HUES6 (cell line): ENCODE data around the gene SH2B2.
A peak's percentile ranks its signal among the peaks of the same experiment; 100 is the strongest.

Experiments used
- H3K27ac ChIP-seq: 2 replicates; pipeline ENCODE4 v1.7.0; 2013; ENCODE audit warnings: low read depth, mild to moderate bottlenecking, low read length, inconsistent platforms
- H3K27me3 ChIP-seq: 2 replicates; pipeline ENCODE4 v1.6.1; 2013; ENCODE audit warnings: low read length; ENCODE audit not compliant: control insufficient read depth, insufficient read depth
- H3K36me3 ChIP-seq: 2 replicates; pipeline ENCODE4 v1.6.1; 2013; ENCODE audit warnings: low read length; ENCODE audit not compliant: control insufficient read depth, insufficient read depth
- H3K4me1 ChIP-seq: 2 replicates; pipeline ENCODE4 v1.6.1; 2013; ENCODE audit warnings: low read length; ENCODE audit not compliant: control insufficient read depth, insufficient read depth
- H3K4me3 ChIP-seq: 2 replicates; pipeline ENCODE4 v1.5.1; 2013; ENCODE audit warnings: low read depth, low read length
- H3K9ac ChIP-seq: one replicate; pipeline ENCODE4 v1.6.1; 2013; ENCODE audit warnings: mild to moderate bottlenecking, low read length
- H3K9me3 ChIP-seq: 2 replicates; pipeline ENCODE4 v1.6.1; 2013; ENCODE audit warnings: low read depth, low read length; ENCODE audit not compliant: control insufficient read depth, insufficient read depth

SH2B2 gene

DNA sequence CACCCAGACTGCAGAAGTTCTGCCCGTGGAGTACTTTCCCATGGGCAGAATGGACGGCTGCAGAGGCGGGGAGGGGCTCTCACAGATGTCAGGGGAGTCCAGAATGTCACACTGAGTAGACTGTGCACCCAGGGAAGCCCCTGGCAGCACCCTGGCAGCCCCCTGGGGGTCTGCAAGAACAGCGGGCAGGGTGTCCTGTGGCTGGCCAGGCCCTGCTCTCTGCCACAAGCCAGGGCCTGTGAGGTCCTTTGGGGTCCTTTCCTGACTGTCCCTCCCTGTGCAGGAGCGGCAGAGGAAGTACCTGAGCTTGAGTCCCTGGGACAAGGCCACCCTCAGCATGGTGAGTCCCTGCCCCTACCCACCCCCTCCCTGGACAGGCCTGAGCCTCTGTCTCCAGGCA is 6.1 kb upstream of the SH2B2 start:
- no peak overlapping the region for H3K9ac ChIP-seq

DNA sequence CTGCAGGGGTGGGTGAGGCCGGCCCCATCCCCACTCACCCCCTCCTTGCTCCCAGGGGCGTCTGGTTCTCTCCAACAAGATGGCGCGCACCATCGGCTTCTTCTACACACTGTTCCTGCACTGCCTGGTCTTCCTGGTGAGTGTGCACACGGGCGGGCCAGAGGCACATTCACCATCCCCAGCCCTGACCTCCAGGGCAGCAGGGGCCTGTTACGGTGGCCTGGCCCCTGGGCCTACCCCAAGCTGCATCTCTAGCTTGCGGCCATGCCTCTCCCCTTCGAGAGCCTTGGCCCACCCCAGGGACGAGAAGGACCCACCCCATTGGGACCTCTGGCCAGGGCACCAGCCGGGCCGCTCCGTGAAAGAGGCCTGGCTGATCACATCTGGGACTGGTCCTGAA is 4.9 kb upstream of the SH2B2 start:
- Histone ChIP-seq H3K4me1 (peaks cover 18% of the 10 kb centered on the region), H3K9me3 (no peaks in the 10 kb centered on the region), H3K27me3 (peaks cover 14% of the 10 kb centered on the region; the same call in 1 of the 2 replicates), H3K9ac (no peak overlapping the region), H3K27ac (no peak overlapping the region), H3K4me3 (no peak overlapping the region), H3K36me3 (no peaks in the 10 kb centered on the region)

More for the DNA sequence above, 6.1 kb upstream of the SH2B2 start:
- H3K27ac ChIP-seq, result no peak overlapping the region
- peaks cover 10% of the 10 kb centered on the region for H3K4me1 ChIP-seq
- no peaks in the 10 kb centered on the region for H3K9me3 ChIP-seq
- H3K36me3 ChIP-seq, result no peaks in the 10 kb centered on the region
- H3K27me3 ChIP-seq, result peaks cover 8% of the 10 kb centered on the region; the same call in 1 of the 2 replicates
- no peak overlapping the region for H3K4me3 ChIP-seq

DNA sequence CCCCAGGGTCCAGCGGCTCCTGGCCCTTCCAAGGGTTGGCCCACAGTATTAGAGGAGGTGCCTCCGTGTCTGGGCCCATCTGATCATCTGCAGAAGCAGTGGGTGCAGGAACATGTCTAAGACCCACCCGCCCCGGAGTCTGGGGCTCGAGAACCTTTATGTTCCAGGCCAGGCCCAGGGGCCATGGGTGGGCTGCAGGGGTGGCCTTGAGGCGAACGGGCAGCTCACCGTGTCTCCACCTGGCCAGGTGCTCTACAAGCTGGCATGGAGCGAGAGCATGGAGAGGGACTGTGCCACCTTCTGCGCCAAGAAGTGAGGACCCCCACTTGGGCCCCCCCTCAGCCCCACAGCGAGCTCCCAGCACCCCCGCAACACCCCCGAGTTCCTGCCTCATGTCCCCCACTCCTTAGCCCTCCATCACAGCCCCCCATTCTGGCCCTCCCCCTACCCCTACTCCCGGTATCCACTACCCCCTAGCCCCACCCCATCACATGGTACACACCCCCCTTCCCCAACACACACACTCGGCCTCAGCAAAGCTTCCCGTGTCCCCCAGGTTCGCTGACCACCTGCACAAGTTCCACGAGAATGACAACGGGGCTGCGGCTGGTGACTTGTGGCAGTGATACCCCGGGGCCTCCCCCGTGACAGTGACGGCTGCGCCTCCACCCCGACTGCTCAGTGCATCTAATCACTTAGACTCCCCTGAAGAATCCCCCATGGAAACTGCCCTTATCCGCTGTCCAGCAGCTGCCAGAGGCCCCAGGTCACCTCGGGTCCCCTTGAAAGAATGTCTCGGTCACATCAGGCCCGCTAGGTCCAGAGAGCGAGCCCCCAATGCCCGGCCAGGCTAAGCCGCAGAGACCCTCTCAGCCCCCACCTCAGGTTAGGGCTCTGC is 4.0 kb upstream of the SH2B2 start:
- no peak overlapping the region for H3K9ac ChIP-seq
- H3K27ac ChIP-seq, result no peak overlapping the region
- H3K36me3 ChIP-seq, result no peaks in the 10 kb centered on the region
- H3K4me3 ChIP-seq, result no peak overlapping the region
- peaks cover 18% of the 10 kb centered on the region for H3K4me1 ChIP-seq
- no peaks in the 10 kb centered on the region for H3K9me3 ChIP-seq
- H3K27me3 ChIP-seq, result peaks cover 15% of the 10 kb centered on the region

DNA sequence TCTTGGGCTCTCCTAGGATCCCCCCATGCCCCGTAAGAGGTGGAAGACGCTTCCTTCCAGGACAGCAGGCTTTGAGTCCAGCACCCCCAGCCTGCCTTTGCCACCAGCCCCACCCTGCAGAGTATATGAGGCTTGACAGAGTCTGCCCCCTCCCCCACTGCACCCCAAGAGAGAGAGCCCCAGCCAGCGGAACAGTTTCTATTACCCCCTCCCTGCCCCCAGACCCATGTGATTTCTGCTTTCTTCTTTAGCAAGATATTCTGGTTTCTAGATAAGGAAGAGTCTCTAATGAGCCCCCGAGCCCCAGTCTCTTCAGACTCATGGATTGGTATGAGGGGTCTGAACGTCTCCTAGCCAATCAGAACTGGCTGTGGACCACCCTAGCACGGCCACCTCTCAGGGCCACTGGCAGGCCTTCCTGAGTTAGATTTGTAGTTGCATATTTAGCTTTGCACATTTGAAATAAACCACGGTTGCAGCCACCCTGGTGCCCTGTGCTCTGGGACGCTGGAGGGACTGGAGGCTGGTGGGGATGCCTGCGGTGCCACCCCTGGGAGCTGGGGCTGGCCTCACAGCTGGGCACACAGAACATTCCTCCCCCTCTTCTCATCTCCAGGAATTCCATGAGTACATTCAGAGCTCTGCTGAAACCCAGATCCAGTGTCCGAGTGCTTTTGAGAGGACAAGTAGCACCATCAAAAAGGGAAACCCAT is 3.0 kb upstream of the SH2B2 start:
- Histone ChIP-seq H3K4me3 (no peak overlapping the region), H3K9ac (no peak overlapping the region), H3K27ac (no peak overlapping the region), H3K9me3 (no peaks in the 10 kb centered on the region), H3K4me1 (peaks cover 24% of the 10 kb centered on the region), H3K36me3 (no peaks in the 10 kb centered on the region), H3K27me3 (peaks cover 24% of the 10 kb centered on the region)

DNA sequence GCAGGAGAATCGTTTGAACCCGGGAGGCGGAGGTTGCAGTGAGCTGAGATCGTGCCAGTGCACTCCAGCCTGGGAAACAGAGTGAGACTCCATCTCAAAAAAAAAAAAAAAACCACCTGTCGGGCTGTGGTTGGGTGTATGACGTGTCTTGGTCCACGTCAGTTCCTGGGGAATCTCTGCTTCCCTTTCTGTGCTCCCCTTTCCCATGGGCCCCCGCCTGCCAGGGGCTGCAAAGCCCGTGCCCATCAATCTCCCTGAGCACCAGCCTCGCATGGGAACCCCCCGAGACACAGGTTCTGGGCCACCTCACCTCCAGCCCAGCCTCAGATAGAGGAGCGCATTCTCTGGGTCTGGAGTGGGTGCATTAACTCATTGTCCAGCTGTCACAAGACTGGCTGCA is 2.3 kb upstream of the SH2B2 start:
- peaks cover 24% of the 10 kb centered on the region for H3K4me1 ChIP-seq
- H3K9me3 ChIP-seq, result no peaks in the 10 kb centered on the region
- H3K4me3 ChIP-seq, result no peak overlapping the region
- H3K27me3 ChIP-seq, result peaks cover 28% of the 10 kb centered on the region
- H3K27ac ChIP-seq, result no peak overlapping the region
- H3K9ac ChIP-seq, result no peak overlapping the region
- H3K36me3 ChIP-seq, result no peaks in the 10 kb centered on the region

DNA sequence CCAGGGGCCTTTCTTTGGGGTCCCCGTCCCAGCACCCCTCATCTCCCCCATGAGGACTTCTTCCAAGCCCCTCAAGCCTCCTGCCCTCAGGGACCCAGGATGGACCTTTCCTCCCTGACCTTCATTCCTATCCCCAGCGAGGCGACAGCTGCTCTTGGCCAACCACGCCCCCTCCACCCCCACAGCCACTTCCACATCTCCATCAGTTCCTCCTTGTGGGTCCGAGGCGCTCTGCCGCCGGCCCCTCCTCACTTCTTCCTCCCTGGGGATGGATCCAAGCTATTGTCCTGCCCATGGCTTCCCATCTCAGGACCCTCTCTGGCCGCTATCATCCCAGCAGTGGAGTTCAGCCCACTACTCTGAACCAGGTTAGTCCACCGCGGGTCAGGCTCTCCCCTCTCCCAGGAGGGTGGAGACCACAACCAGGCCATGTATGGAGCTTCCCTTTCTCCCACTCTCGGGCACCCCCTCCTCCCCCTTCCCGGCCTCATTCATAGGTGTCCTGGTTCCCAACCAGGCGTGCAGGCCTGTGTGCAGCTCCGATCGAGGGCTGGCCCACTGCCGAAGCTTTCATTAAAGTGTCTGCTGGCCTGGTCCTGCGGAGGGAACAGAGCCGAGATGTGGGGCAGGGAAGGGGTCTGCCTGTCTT is 1.7 kb upstream of the SH2B2 start:
- H3K27me3 ChIP-seq, result peaks cover 28% of the 10 kb centered on the region
- H3K9me3 ChIP-seq, result no peaks in the 10 kb centered on the region
- H3K4me3 ChIP-seq, result no peak overlapping the region
- no peaks in the 10 kb centered on the region for H3K36me3 ChIP-seq
- H3K9ac ChIP-seq, result no peak overlapping the region
- H3K4me1 ChIP-seq, result peaks cover 21% of the 10 kb centered on the region
- H3K27ac ChIP-seq, result no peak overlapping the region

DNA sequence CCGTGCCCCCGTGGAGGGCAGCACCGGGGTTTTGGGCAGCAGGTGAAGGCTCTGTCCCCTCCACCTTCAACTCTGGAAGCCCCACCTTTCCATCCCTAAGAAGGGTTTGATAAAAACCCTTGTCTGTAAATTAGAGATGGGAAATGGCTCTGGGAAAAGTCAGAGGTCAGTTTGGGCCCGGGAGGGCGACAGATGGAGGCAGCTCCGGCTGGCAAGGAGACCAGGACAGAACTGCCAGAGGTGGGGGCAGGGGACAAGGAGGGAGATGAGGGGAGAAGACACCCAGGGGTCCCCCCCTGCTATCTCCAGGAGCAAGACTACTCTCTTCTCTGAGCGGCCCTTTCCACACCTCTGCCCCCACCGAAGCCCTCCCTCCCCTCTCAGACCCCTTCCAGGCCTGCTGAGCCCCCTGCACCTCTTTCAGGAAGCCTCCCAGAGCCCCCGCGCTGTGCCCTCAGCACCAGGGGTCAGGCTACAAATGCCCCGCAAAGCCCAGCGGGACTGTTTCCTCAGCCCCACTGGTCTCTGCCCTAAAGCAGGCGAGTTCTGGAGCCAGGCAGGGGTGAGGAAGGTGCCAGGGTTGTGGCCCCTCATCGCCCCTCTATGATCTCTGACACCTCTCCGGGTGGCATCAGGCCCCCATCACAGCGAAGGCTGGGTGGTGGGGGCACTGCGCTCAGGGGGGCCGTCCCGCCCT is 980 bp upstream of the SH2B2 start:
- Histone ChIP-seq H3K27ac (0 out of 2 replicates have a peak overlapping the region, but pooled peaks have one; percentile 97), H3K4me3 (peak overlapping the region; percentile 85), H3K27me3 (peaks cover 28% of the 10 kb centered on the region), H3K9ac (peak overlapping the region; percentile 90), H3K4me1 (peaks cover 21% of the 10 kb centered on the region), H3K36me3 (no peaks in the 10 kb centered on the region), H3K9me3 (no peaks in the 10 kb centered on the region)

DNA sequence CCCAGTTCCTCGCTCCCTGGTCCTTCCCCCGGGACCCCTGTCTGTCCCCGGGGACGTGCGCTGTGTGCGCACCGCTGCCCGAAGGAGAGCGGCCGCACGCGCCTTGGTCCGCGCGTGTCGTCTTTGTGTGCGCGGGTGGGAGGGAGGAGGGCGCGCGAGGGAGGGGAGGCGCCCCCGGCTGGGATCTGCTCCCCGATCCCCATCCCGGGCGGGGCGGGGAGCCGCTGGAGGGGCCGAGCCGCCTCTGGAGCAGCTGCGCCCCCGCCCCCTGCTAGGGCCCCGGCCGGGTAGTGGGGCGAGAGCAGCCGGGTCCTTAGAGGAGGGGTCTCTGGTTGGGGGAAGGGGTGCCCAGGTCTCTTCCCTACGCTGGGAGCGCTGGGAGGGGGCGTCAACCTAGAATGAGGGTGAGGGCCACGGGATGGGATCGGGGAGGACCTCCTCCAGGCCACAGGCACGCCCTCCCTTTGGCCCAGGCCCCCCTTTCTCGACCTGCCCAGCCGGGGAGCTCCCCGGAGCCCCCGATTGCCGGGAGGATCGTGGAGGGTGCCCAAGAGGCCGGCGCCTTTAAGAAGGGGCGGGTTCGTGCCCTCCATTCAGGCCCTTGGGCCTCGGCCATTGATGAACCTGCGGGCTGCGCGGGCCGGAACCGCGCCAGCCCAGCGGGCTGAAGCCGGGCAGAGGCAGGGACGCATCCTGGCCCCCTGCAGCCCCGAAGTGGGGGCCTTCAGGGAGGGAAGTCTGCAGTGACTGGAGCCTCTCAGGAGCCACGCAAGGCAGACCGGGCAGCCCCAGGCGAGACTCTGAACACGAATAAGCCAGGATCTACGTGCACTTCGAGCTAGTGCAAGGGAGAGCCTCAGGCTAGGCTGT is 678 bp downstream of the SH2B2 start:
- peaks cover 28% of the 10 kb centered on the region for H3K27me3 ChIP-seq
- H3K4me1 ChIP-seq, result peaks cover 24% of the 10 kb centered on the region
- H3K9me3 ChIP-seq, result no peaks in the 10 kb centered on the region
- H3K36me3 ChIP-seq, result no peaks in the 10 kb centered on the region
- H3K9ac ChIP-seq, result peak overlapping the region; percentile 71
- peak overlapping the region; percentile 94 for H3K4me3 ChIP-seq
- H3K27ac ChIP-seq, result no peak overlapping the region

DNA sequence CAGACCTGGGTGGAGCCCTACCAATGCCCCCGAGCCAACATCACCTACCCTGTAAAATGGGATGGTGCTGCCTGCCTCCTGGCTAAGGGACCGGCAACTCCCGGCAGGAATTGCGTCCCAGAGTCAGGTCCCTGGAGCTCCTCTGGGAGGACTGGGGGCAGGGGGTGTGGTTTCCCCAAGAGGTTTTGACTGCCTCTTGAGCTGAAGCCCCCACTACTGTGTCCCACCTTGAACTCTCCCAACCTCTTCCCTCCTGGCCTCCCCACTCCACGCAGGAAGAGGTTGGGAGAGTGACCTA is 1.3 kb downstream of the SH2B2 start:
- H3K4me1 ChIP-seq, result peaks cover 26% of the 10 kb centered on the region
- H3K36me3 ChIP-seq, result no peaks in the 10 kb centered on the region
- no peak overlapping the region for H3K27ac ChIP-seq
- H3K9me3 ChIP-seq, result no peaks in the 10 kb centered on the region
- H3K27me3 ChIP-seq, result peaks cover 28% of the 10 kb centered on the region
- H3K4me3 ChIP-seq, result peak overlapping the region; percentile 94
- no peak overlapping the region for H3K9ac ChIP-seq

DNA sequence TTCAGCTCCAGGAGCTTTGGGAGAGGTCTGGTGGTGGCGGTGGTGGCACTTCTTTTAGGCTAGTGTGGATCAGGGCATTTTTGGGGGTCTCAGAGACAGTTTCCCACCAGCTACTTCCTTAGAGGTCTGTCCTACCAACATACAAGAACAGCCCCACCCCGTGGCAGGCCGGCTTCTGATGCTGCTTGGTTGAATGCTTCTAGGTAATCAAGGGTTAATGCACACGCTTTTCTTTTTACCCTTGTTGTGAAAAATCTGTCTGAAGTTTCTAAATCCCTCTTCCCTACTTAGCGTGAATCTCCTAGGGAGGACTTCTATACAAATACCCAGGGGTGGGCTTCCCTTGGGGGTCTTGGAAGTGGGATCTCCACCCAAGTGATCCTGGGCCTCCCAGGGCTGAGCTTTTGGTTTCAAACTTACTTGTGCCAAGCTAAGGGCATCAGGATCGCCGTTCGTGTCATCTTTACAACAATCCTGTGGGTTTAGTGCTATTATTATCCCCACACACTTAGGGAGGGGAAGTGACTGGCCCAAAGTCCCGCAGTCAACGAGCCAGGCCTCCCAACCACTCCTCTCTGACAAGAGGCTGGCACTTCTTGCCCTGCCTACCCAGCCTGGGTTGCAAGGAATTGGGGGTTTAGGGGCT is 1.7 kb downstream of the SH2B2 start:
- H3K36me3 ChIP-seq, result no peaks in the 10 kb centered on the region
- no peaks in the 10 kb centered on the region for H3K9me3 ChIP-seq
- H3K4me3 ChIP-seq, result peak overlapping the region; percentile 94
- no peak overlapping the region for H3K9ac ChIP-seq
- peaks cover 28% of the 10 kb centered on the region for H3K27me3 ChIP-seq
- no peak overlapping the region for H3K27ac ChIP-seq
- H3K4me1 ChIP-seq, result peaks cover 29% of the 10 kb centered on the region
